Liver (tissue), 3 donors: ENCODE measurements around the gene CGB7.

Experiments used
- CTCF ChIP-seq: fragments of 150-350 bp; IDR thresholded peaks from 2 replicates; pipeline ENCODE4 v1.5.1; 2017; ENCODE audit warnings: improper control_type of control experiment, low read depth, low read length; ENCODE audit not compliant: missing input control
- HNF4A ChIP-seq, 2 donors: conservative IDR thresholded peaks; 2 replicates each; pipeline ENCODE4 v1.6.1; 2016; ENCODE audit warnings: antibody characterized with exemption in 2 of 2, mild to moderate bottlenecking in 2 of 2
- donor health status: healthy.
- donor health status: healthy.

GRCh38 chr19:49010453-49010852, 47.1 kb downstream of the CGB7 start:
- no peak for TF ChIP-seq CTCF
- TF ChIP-seq HNF4A (conservative IDR thresholded peaks at IDR 0.05): no peak
